ENCODE measurements around the gene APBA3.

APBA3 gene

DNA sequence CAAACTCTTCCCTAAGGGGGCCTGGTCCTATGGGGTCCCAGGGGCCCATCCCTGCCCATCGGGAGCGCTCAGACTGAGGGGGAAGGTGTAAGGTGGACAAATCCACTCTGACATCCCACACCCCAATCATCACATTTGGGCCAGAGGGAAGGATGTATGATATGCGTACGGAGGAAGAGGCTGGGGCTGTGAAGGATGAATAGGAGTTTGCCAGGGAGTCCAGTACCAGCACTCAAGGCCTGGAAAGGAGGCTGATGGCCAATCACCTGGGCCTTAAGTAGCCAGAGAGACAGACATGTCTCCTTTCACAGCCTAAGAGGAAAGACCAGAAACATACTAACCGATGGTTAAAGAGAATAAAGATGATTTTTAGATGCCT, 38.4 kb downstream of the APBA3 start:
- Histone ChIP-seq H2AFZ (no peak overlapping the region), H3K27me3 (ENCODE audit: control insufficient read depth, insufficient read depth, low read length) (no peaks in the 10 kb centered on the region), H3K4me3 (ENCODE audit: low read depth, low read length) (no peak overlapping the region), H3K79me2 (no peaks in the 10 kb centered on the region), H3K27ac (no peak overlapping the region), H3K9me3 (ENCODE audit: control insufficient read depth, low read length) (no peaks in the 10 kb centered on the region), H3K4me1 (peaks cover 7% of the 10 kb centered on the region), H3K4me2 (ENCODE audit: low read length) (no peak overlapping the region), H3K36me3 (ENCODE audit: control insufficient read depth, insufficient read depth, low read length) (no peaks in the 10 kb centered on the region), H3K9ac (no peak overlapping the region)
- TF ChIP-seq, protein P1, sequence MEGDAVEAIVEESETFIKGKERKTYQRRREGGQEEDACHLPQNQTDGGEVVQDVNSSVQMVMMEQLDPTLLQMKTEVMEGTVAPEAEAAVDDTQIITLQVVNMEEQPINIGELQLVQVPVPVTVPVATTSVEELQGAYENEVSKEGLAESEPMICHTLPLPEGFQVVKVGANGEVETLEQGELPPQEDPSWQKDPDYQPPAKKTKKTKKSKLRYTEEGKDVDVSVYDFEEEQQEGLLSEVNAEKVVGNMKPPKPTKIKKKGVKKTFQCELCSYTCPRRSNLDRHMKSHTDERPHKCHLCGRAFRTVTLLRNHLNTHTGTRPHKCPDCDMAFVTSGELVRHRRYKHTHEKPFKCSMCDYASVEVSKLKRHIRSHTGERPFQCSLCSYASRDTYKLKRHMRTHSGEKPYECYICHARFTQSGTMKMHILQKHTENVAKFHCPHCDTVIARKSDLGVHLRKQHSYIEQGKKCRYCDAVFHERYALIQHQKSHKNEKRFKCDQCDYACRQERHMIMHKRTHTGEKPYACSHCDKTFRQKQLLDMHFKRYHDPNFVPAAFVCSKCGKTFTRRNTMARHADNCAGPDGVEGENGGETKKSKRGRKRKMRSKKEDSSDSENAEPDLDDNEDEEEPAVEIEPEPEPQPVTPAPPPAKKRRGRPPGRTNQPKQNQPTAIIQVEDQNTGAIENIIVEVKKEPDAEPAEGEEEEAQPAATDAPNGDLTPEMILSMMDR (IDR thresholded peaks at IDR 0.05) = no peak

DNA sequence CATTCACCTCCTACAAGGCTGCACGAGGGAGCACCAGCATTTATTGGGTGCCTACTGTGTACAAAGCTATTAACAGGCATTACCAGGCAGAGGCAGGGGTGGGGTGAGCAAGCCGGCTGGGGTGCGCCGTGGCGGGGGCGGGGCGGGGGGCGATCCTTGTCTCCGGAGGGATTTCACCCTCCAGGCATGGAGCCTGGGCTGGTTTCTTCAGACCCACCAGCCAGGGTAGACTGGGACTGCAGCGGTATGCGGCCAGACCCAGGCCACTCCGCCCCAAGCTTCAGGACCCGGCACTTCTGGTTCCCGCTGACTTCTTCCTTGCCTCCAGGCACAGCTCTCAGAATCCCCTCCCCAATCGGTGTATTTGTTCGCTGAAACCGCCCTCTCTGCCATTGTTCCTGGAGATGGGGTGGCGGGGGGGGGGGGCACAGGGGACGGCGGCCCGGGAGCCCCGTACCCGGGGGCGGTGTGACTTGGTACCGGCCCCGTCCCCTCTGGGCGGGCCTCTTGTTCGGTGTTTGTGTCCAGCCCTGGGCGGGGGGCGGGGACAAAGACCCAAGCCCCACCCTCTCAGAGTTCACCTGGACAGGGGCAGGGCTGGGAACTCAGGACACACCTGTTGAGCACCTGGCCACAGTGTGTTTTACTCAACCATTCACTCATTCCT, 38.9 kb downstream of the APBA3 start:
- no peak overlapping the region for H3K27ac ChIP-seq
- TF ChIP-seq, protein P1 (IDR thresholded peaks at IDR 0.05) = no peak
- no peaks in the 10 kb centered on the region for H3K36me3 ChIP-seq (ENCODE audit: control insufficient read depth, insufficient read depth, low read length)
- H2AFZ ChIP-seq = no peak overlapping the region
- peak overlapping the region; percentile 46 for H3K4me2 ChIP-seq (ENCODE audit: low read length)
- H3K79me2 ChIP-seq = no peaks in the 10 kb centered on the region
- no peaks in the 10 kb centered on the region for H3K27me3 ChIP-seq (ENCODE audit: control insufficient read depth, insufficient read depth, low read length)
- no peak overlapping the region for H3K9ac ChIP-seq
- H3K4me3 ChIP-seq (ENCODE audit: low read depth, low read length) = peak overlapping the region; percentile 54
- H3K4me1 ChIP-seq = peaks cover 7% of the 10 kb centered on the region
- H3K9me3 ChIP-seq (ENCODE audit: control insufficient read depth, low read length) = no peaks in the 10 kb centered on the region

- Histone ChIP-seq H3K9me3 (ENCODE audit: control insufficient read depth, low read length) (no peaks in the 10 kb centered on the region), H3K4me2 (ENCODE audit: low read length) (peak overlapping the region; percentile 46), H3K27ac (no peak overlapping the region), H3K9ac (no peak overlapping the region), H3K27me3 (ENCODE audit: control insufficient read depth, insufficient read depth, low read length) (no peaks in the 10 kb centered on the region), H3K4me1 (peaks cover 7% of the 10 kb centered on the region), H2AFZ (peak overlapping the region; percentile 79), H3K36me3 (ENCODE audit: control insufficient read depth, insufficient read depth, low read length) (no peaks in the 10 kb centered on the region), H3K79me2 (no peaks in the 10 kb centered on the region), H3K4me3 (ENCODE audit: low read depth, low read length) (peak overlapping the region; percentile 54)
- TF ChIP-seq, protein P1 (IDR thresholded peaks at IDR 0.05) = no peak
Observed at GRCh38 chr19:3721887-3722442, 39.5 kb downstream of the APBA3 start.

DNA sequence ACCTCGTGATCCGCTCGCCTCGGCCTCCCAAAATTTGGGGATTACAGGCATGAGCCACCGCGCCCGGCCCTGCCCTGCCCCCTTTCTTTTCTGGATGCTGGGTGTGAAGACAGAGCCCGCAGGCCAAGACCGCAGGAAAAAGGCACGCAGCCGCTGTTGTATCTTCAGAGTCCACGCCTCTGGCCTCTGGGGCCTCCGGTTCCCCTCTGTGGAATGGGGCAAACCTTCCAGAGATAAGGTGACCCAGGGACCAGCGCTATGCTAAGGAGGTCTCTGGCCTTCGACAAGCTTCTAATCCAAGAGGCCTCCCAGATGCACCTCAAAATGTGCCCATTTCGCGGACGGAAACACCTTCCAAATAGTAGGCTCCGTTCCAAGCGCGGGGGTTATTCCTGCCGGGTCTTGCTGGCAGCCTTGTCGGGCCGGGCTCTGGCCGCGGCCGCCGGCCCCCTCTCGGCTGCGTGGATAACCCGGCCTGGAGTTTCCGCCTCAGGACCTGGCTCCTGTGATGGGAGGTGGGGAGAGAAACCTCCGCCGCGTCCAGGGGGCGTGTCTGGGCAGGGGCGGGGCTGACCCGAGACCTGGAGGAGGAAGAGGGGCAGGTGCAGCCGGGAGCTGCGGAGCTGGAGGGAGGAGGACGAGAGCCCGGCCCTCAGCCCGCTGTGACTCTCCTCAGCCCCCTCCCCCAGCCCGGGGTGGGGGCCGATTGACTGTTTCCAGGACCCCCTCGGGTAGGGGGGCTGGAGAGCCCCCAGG, 40.2 kb downstream of the APBA3 start:
- H3K27me3 ChIP-seq (ENCODE audit: control insufficient read depth, insufficient read depth, low read length) = no peaks in the 10 kb centered on the region
- TF ChIP-seq, protein P1 (IDR thresholded peaks at IDR 0.05) = peak; percentile 15
- H3K4me2 ChIP-seq (ENCODE audit: low read length) = peak overlapping the region; percentile 46
- peaks cover 7% of the 10 kb centered on the region for H3K4me1 ChIP-seq
- H3K9ac ChIP-seq = no peak overlapping the region
- no peaks in the 10 kb centered on the region for H3K36me3 ChIP-seq (ENCODE audit: control insufficient read depth, insufficient read depth, low read length)
- H2AFZ ChIP-seq = peak overlapping the region; percentile 79
- H3K4me3 ChIP-seq (ENCODE audit: low read depth, low read length) = peak overlapping the region; percentile 54
- no peaks in the 10 kb centered on the region for H3K79me2 ChIP-seq
- H3K9me3 ChIP-seq (ENCODE audit: control insufficient read depth, low read length) = no peaks in the 10 kb centered on the region
- no peak overlapping the region for H3K27ac ChIP-seq
